HFFc6 (cell line): Measurements from ENCODE around the gene TNIP1. TPM values are rescaled to one million over a fixed set of nuclear protein-coding genes. Genes with fewer than 3 reads are reported as not detected.
A peak's percentile ranks its signal among the peaks of the same experiment; 100 is the strongest.

ENCODE experiments used
- DNase-seq: peaks from one replicate; pipeline ENCODE4 v3.0.0-alpha.2; 2018
- H3K27ac Mint-ChIP-seq: 2 replicates; pipeline ENCODE4 v1.8.0; 2020; ENCODE audit warnings: mild to moderate bottlenecking, mixed read lengths
- H3K27me3 Mint-ChIP-seq: 2 replicates; pipeline ENCODE4 v1.8.0; 2021; ENCODE audit warnings: mild to moderate bottlenecking, moderate library complexity, mixed read lengths; ENCODE audit not compliant: insufficient read depth
- H3K36me3 Mint-ChIP-seq: 2 replicates; pipeline ENCODE4 v1.8.0; 2021; ENCODE audit warnings: low read depth, mixed read lengths
- H3K4me1 Mint-ChIP-seq: 2 replicates; pipeline ENCODE4 v1.8.0; 2020; ENCODE audit warnings: low read depth, mixed read lengths
- H3K4me3 Mint-ChIP-seq: 2 replicates; pipeline ENCODE4 v1.8.0; 2020; ENCODE audit warnings: mild to moderate bottlenecking, moderate library complexity, mixed read lengths
- H3K9me3 Mint-ChIP-seq: 2 replicates; pipeline ENCODE4 v1.8.0; 2020; ENCODE audit warnings: mild to moderate bottlenecking, mixed read lengths
- total RNA-seq, 6 experiments: library from RNA; stranded (reverse); fragmentation: NEBNext Ultra II Directional; extraction: Animal tissue kit (Norgen Biotek cat#: 25700); gene quantifications; 2 replicates in 1 of 6; 3 replicates in 5 of 6; pipeline ENCODE4 v1.2.3, GENCODE V29; 2021
- TF ChIP-seq, protein P1 (sequence below): fragments of 200-600 bp; sonication (generic); IDR thresholded peaks from 2 replicates; pipeline ENCODE4 v1.5.0; 2021; ENCODE audit warnings: antibody characterized with exemption, mild to moderate bottlenecking

TNIP1 gene
- total RNA-seq, 6 experiments from 2014 or later, result 81.5 to 105 (median 89.5) TPM

DNA sequence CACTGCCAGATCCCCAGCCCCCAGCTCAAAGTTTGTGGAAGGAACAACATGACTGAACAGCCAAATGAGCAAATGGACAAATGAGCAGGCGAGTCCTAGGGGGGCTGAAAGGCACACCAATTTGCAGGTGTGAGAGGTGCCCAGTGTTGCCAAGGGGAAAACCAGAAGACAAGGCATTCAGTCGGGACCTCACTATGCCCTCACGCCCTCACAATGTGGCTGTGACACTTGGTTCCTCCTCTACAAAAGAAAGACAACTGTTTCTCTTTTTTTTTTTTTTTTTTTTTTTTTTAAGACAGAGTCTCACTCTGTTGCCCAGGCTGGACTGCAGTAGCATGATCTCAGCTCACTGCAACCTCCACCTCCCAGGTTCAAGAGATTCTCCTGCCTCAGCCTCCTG is 28.0 kb downstream of the TNIP1 start:
- Mint-ChIP-seq H3K36me3 (peaks cover 15% of the 10 kb centered on the region), H3K9me3 (no peaks in the 10 kb centered on the region), H3K27me3 (no peaks in the 10 kb centered on the region), H3K4me1 (peaks cover 28% of the 10 kb centered on the region), H3K4me3 (no peak overlapping the region), H3K27ac (no peak overlapping the region)
- TF ChIP-seq, protein P1, sequence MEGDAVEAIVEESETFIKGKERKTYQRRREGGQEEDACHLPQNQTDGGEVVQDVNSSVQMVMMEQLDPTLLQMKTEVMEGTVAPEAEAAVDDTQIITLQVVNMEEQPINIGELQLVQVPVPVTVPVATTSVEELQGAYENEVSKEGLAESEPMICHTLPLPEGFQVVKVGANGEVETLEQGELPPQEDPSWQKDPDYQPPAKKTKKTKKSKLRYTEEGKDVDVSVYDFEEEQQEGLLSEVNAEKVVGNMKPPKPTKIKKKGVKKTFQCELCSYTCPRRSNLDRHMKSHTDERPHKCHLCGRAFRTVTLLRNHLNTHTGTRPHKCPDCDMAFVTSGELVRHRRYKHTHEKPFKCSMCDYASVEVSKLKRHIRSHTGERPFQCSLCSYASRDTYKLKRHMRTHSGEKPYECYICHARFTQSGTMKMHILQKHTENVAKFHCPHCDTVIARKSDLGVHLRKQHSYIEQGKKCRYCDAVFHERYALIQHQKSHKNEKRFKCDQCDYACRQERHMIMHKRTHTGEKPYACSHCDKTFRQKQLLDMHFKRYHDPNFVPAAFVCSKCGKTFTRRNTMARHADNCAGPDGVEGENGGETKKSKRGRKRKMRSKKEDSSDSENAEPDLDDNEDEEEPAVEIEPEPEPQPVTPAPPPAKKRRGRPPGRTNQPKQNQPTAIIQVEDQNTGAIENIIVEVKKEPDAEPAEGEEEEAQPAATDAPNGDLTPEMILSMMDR, result no peak
- DNase-seq, result no peak

DNA sequence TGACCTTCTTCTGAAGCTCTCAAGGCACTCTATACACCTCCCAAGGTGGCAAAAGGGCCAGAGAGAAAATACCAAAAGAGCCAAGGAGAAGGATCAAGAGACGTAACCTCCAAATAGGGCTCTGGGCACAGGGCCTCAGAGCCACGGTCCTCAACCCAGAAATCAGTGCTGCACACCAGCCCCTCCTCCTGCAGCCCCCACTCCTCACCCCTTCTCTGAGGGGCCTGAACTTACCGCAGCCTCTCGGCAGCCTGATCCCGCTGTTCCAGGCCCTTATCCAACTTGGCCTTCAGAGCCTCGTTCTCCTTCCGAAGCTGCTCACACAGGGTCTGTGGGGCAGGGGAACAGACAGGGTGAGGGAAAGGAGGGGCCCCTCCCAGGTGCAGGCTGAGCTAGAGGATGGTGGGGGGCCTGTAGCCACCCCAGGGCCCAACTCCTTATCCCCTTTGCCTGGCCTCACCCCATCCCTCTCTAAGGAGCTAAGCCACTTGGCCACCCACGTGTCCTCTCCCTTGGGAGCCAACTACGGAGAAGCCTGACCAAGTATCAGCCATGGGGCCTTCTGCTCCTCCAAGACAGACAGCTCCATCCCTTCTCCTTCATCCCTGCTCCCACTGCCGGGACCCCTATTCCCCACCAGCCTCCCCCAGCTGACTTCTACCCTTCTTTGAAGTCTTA is 28.8 kb downstream of the TNIP1 start:
- no peak for DNase-seq
- Mint-ChIP-seq H3K4me1 (peaks cover 26% of the 10 kb centered on the region), H3K9me3 (no peaks in the 10 kb centered on the region), H3K4me3 (no peak overlapping the region), H3K36me3 (peaks cover 12% of the 10 kb centered on the region), H3K27me3 (no peaks in the 10 kb centered on the region), H3K27ac (peak overlapping the region; percentile 39; the same call in 1 of the 2 replicates)
- TF ChIP-seq, protein P1, result peak; percentile 48

DNA sequence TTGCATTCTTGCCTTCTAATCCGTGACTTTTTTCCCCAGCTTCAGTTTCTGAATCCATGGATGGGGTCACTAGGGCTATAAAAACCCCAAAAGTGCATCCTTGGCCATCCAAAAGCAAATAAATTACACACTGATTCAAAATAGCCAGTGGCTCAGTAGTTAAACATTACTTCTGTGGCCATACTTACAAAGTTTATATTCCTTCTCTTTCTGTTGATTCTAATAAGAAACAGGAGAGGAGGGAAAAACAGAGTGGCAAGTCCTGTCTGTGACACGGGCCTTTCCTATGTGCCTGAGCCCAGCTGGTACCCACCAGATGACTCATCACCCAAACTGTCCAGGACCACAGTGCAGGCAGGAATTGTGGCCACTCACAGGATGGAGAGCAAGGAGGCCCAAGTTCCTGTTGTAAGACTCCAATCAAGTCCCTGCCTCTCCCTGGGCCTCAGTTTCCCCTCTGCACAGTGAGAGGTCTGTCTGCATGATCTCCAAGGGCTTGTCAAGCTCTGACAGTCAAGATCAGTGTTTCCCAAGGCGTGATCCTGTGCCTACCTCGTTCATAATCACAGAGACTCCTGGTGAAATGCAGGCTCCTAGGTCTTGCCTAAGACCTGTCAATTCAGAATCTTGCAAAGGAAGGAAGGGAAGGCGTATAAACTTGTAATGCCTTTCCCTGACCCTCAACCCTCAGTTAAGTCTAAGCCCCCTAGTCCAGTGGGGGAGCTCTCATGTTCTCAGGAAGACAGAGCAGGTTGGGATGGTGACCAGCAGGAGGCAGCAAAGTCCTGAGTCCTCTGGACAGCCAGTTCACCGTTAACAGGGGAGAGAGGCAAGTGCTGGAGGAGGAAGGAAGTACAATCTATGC is 29.5 kb downstream of the TNIP1 start:
- Mint-ChIP-seq H3K9me3 (no peaks in the 10 kb centered on the region), H3K27me3 (no peaks in the 10 kb centered on the region), H3K36me3 (peaks cover 10% of the 10 kb centered on the region), H3K4me3 (no peak overlapping the region), H3K4me1 (peaks cover 24% of the 10 kb centered on the region), H3K27ac (peak overlapping the region; percentile 39)
- TF ChIP-seq, protein P1, result peak; percentile 94
- DNase-seq, result peak; percentile 69

DNA sequence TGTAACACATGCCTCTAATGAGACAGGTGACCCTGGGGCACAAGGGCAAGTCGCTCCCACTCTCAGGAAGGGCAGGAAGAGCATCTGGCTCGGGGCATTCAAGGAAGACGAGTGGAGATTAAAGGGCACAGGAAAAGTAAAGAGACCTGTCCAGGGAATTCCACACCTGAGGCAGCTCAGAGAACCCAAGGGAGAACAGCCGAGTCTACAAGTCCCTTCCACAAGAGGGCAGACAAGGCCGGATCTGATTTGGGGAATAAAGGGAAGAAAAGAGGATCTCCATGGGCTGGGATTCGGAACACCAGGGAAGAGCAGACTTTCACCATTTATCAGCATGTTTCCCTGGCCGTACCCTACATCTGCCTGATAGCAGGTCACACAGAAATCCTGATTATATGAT is 32.3 kb downstream of the TNIP1 start:
- Mint-ChIP-seq H3K4me3 (no peak overlapping the region), H3K9me3 (no peaks in the 10 kb centered on the region), H3K4me1 (peaks cover 14% of the 10 kb centered on the region)

DNA sequence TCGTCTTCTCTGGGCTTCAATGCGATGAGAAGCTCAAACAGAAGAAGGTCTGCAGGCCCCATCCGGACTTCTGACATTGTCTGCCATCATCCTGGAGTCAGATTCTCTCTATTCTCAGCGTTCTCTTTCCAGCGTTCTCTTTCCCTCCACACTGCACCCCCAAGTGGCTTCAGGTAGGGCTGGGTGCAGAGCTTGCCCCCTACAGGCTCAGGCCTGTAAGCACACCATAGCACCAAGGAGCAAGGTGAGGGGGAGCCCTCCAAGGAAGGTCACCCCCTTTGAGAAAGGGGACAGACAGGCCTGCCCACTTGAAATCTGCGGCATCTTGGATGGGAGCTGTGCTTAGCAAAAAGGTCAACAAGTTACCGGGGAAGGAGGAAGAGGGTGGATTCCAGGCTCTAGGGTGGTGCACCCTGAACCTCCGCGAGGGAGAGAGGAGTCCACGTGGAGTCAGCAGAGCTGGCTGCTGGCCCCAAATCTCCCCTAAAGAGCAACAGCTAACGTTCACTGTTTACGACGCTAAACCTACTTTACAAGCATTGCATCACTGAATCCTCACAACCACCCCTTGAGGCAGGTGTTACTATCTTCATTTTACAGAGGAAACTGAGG is 32.9 kb downstream of the TNIP1 start:
- Mint-ChIP-seq H3K4me1 (peaks cover 14% of the 10 kb centered on the region), H3K4me3 (no peak overlapping the region), H3K27me3 (no peaks in the 10 kb centered on the region), H3K9me3 (no peaks in the 10 kb centered on the region), H3K27ac (no peak overlapping the region), H3K36me3 (peaks cover 19% of the 10 kb centered on the region)
- TF ChIP-seq, protein P1, result peak; percentile 80
- no peak for DNase-seq

More for the DNA sequence above, 32.3 kb downstream of the TNIP1 start:
- TF ChIP-seq, protein P1, result peak; percentile 59; the same call in 1 of the 2 replicates
- H3K27me3 Mint-ChIP-seq, result no peaks in the 10 kb centered on the region
- peak; percentile 29 for DNase-seq
- H3K27ac Mint-ChIP-seq, result no peak overlapping the region
- peaks cover 16% of the 10 kb centered on the region for H3K36me3 Mint-ChIP-seq
